Chondrocyte (in vitro differentiated cells): ENCODE results near the gene CECR2. TPM values are rescaled to one million over a fixed set of nuclear protein-coding genes. Genes with fewer than 3 reads are reported as not detected.

Experiments
- DNase-seq: peaks from one replicate; pipeline ENCODE4 v3.0.0; 2021; ENCODE audit warnings: mixed read lengths, low spot score
- H3K27ac Mint-ChIP-seq: one replicate; pipeline ENCODE4 v1.8.0; 2021; ENCODE audit warnings: mild to moderate bottlenecking, moderate library complexity, mixed read lengths; ENCODE audit not compliant: unreplicated experiment
- H3K27me3 Mint-ChIP-seq: 2 replicates; pipeline ENCODE4 v1.8.0; 2021; ENCODE audit warnings: low read depth, mixed read lengths
- H3K36me3 Mint-ChIP-seq: 2 replicates; pipeline ENCODE4 v1.8.0; 2021; ENCODE audit warnings: low read depth, mixed read lengths
- H3K4me1 Mint-ChIP-seq: 2 replicates; pipeline ENCODE4 v1.8.0; 2021; ENCODE audit warnings: low read depth, mild to moderate bottlenecking, mixed read lengths
- H3K4me3 Mint-ChIP-seq: one replicate; pipeline ENCODE4 v1.8.0; 2021; ENCODE audit warnings: mild to moderate bottlenecking, moderate library complexity, mixed read lengths; ENCODE audit not compliant: unreplicated experiment
- H3K9me3 Mint-ChIP-seq: 2 replicates; pipeline ENCODE4 v1.8.0; 2021; ENCODE audit warnings: low read depth, mixed read lengths
- total RNA-seq: library from RNA; stranded (reverse); gene quantifications from 3 replicates; pipeline ENCODE4 v1.2.1, GENCODE V29; 2021
- TF ChIP-seq, protein P1 (sequence below): fragments of 200-600 bp; sonication (generic); IDR thresholded peaks from 2 replicates; pipeline ENCODE4 v1.5.0; 2021; ENCODE audit warnings: antibody characterized with exemption, mild to moderate bottlenecking, moderate library complexity

Gene CECR2
- total RNA-seq, 1 donor from 2014 or later, result 0.20 TPM

DNA sequence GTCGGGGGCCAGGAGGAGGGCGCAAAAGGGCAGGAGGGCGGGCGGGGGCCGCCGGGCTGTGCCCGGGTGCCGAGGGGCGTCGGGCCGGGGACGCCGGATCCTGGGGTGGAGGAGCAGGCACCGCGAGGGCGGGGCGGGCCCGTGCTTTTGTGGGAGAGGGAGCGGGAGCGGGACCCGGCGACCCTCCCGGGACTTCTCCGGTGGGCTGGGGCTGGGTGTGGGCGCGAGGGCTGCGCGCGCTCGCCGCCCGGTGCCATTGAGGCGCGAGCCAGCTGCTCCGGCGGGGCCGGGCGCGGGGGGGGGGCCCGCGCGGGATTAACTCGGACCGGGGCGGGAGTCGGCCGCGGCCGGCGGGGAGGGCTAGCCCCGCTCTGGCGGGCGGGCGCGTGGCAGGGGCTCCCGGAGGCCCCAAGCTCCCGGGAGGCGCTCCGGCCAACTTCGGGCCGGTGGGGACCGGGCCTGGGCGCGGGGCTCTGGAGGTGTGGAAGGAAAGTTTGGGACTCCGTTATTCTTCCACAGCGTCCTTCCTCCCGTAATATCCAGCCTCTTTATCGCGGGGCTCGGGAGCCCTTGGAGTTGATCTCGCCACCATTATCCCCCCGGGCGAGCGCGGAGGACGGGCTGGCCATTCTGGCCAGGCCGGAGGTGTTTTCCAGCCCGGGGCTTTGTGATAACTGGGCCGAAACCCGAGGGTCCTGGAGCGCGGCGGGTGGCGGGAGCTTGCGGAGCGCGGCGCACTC, 936 bp downstream of the CECR2 start:
- Mint-ChIP-seq H3K27ac (no peak overlapping the region), H3K4me1 (peaks cover 17% of the 10 kb centered on the region), H3K4me3 (peak overlapping the region; percentile 52), H3K9me3 (no peaks in the 10 kb centered on the region), H3K36me3 (no peaks in the 10 kb centered on the region), H3K27me3 (peaks cover 42% of the 10 kb centered on the region)
- TF ChIP-seq, protein P1, sequence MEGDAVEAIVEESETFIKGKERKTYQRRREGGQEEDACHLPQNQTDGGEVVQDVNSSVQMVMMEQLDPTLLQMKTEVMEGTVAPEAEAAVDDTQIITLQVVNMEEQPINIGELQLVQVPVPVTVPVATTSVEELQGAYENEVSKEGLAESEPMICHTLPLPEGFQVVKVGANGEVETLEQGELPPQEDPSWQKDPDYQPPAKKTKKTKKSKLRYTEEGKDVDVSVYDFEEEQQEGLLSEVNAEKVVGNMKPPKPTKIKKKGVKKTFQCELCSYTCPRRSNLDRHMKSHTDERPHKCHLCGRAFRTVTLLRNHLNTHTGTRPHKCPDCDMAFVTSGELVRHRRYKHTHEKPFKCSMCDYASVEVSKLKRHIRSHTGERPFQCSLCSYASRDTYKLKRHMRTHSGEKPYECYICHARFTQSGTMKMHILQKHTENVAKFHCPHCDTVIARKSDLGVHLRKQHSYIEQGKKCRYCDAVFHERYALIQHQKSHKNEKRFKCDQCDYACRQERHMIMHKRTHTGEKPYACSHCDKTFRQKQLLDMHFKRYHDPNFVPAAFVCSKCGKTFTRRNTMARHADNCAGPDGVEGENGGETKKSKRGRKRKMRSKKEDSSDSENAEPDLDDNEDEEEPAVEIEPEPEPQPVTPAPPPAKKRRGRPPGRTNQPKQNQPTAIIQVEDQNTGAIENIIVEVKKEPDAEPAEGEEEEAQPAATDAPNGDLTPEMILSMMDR, result no peak
- no peak for DNase-seq

DNA sequence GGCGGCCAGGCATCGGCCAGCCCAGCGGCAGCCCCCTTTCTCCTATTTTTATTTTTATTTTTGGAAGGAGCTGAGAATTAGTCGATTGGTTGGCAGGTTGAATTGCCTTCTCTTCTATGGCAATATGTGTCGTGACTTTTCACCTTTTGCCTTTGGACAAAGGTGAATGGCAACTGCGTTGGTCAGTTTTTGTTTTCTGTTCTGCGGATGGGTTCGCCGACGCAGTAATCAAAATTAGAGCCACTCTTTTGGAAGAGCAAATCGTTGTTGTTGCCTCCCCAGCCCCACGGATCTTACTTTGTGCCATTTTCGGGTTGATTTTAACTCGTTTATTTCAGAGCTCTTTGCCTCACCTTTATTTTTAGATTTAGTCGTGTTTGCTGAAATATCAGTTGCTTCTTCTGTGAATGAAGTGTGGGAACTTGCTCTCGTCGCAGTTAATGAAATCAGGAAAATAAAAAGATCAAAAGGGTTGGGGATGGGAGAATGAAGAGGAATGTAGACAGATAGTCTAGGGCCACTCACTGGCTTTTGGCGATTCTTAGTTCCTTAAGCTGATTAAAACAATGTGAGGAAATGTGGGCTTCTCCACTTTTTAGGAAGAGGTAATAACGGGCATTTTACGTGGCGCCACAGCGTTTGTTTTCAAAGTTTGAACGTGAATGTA, 1.6 kb downstream of the CECR2 start:
- Mint-ChIP-seq H3K9me3 (no peaks in the 10 kb centered on the region), H3K36me3 (no peaks in the 10 kb centered on the region), H3K27ac (no peak overlapping the region), H3K27me3 (peaks cover 42% of the 10 kb centered on the region), H3K4me3 (peak overlapping the region; percentile 52), H3K4me1 (peaks cover 17% of the 10 kb centered on the region)
- DNase-seq, result no peak
- TF ChIP-seq, protein P1, result no peak

DNA sequence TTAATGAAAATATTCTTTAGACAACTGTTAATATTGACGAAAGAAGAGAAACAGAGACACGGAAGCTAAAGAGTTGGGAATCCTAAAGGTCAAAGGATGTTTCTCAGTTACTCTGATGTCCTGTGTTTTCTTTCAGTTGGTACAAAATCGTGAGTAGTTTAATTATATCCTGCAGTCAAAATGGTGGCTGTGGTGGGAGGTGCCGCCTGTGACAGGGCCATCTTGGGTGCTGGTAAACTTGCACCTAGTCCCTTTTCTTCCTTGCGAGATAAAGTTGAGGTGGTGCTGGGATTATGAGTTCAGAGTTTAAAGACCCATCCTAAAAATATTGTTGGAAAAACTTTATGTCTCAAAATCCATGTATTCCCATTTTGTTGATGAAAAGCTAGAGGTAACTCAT, 2.2 kb downstream of the CECR2 start:
- no peak for DNase-seq
- TF ChIP-seq, protein P1, result no peak
- no peaks in the 10 kb centered on the region for H3K36me3 Mint-ChIP-seq
- no peak overlapping the region for H3K4me3 Mint-ChIP-seq
- H3K9me3 Mint-ChIP-seq, result no peaks in the 10 kb centered on the region
- H3K27me3 Mint-ChIP-seq, result peaks cover 38% of the 10 kb centered on the region
- H3K4me1 Mint-ChIP-seq, result peaks cover 17% of the 10 kb centered on the region
- H3K27ac Mint-ChIP-seq, result no peak overlapping the region

DNA sequence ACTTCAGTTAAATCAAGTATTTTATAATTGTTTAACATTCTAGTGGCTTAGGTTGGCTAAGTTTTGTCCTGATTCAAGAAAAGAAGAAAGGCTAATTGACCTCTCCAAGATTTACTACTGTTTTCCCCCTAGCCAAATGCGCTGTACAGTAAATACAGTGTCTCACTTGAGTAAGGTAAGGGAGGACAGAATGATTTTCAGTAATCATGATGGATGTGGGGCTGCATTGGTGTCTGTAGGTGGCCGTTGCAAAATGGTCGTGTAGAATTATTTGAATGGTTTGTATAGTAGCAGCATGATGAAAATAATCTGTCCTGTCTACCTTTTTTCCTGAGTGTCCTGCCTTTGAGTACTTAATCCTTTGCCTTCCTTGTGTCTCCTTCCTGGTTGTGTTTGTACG, 4.6 kb downstream of the CECR2 start:
- Mint-ChIP-seq H3K9me3 (no peaks in the 10 kb centered on the region), H3K27ac (no peak overlapping the region), H3K4me1 (peaks cover 7% of the 10 kb centered on the region), H3K36me3 (no peaks in the 10 kb centered on the region), H3K4me3 (no peak overlapping the region), H3K27me3 (peaks cover 18% of the 10 kb centered on the region)
- TF ChIP-seq, protein P1, result no peak
- DNase-seq, result no peak

DNA sequence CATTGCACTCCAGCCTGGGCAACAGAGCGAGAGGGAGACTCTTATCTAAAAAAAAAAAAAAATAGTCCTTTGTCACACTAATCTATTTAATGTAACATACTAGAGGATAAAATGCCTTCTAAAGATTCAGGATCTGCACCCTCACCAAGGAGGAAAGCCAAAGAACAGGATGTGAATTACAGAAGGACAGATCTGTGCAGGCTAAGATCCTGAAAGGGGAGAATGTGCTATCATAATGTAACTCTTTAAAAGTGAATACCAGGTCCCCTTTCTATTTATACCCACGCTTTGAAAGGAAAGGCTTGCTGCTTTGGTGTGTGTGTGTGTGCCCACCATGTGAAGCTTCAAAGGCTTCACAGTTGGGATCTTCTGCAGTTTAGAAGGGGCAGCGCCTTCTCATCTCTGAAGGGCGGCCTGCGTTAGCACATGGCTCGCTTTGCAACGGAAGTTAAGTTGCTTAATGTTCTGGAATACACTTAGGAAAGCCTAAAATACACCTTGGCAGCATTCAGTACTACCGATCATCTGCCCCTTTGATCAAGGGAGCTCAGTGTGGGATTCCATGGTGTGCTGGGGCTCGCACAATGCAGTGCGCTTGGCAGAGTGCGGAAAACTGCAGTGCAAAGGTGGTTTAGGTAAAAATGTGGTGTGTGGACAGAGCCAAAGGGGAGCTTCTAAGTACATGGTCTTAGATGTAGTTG, 6.8 kb downstream of the CECR2 start:
- H3K27ac Mint-ChIP-seq, result no peak overlapping the region
- DNase-seq, result no peak
- peaks cover 1% of the 10 kb centered on the region for H3K4me1 Mint-ChIP-seq
- no peaks in the 10 kb centered on the region for H3K36me3 Mint-ChIP-seq
- H3K27me3 Mint-ChIP-seq, result peaks cover 13% of the 10 kb centered on the region
- no peak overlapping the region for H3K4me3 Mint-ChIP-seq
- H3K9me3 Mint-ChIP-seq, result no peaks in the 10 kb centered on the region
- TF ChIP-seq, protein P1, result no peak
